HepG2 (cell line): ENCODE measurements around the gene TROAP. TPM values are rescaled to one million over a fixed set of nuclear protein-coding genes. Genes with fewer than 3 reads are reported as not detected.

Source experiments
- CREB3 ChIP-seq: sonication (generic); formaldehyde crosslinking; IDR thresholded peaks from 2 replicates; pipeline ENCODE4 v1.5.0; 2020; ENCODE audit warnings: missing genetic modification reagents
- HOXD1 ChIP-seq: sonication (generic); formaldehyde crosslinking; IDR thresholded peaks from 2 replicates; pipeline ENCODE4 v1.5.0; 2020; ENCODE audit warnings: missing genetic modification reagents
- IRF1 ChIP-seq: sonication (generic); formaldehyde crosslinking; IDR thresholded peaks from 2 replicates; pipeline ENCODE4 v1.4.0; 2020; ENCODE audit warnings: low read depth, mild to moderate bottlenecking, missing genetic modification reagents
- NCOA5 ChIP-seq: sonication (generic); formaldehyde crosslinking; IDR thresholded peaks from 2 replicates; pipeline ENCODE4 v1.4.0; 2020; ENCODE audit warnings: missing genetic modification reagents
- PHF20 ChIP-seq: sonication (generic); formaldehyde crosslinking; IDR thresholded peaks from 2 replicates; pipeline ENCODE4 v1.5.0; 2020; ENCODE audit warnings: mild to moderate bottlenecking, missing genetic modification reagents
- POGZ ChIP-seq: sonication (generic); formaldehyde crosslinking; IDR thresholded peaks from 2 replicates; pipeline ENCODE4 v1.4.0; 2020; ENCODE audit warnings: mild to moderate bottlenecking, missing genetic modification reagents
- PRDM15 ChIP-seq: sonication (generic); formaldehyde crosslinking; IDR thresholded peaks from 2 replicates; pipeline ENCODE4 v1.4.0; 2020; ENCODE audit warnings: missing genetic modification reagents
- PTBP1 ChIP-seq: fragments of 200-400 bp; formaldehyde crosslinking; IDR thresholded peaks from 2 replicates; pipeline ENCODE4 v1.6.1; 2018; ENCODE audit warnings: low read length, low read depth; ENCODE audit not compliant: poor library complexity, severe bottlenecking
- SCMH1 ChIP-seq: sonication (generic); formaldehyde crosslinking; IDR thresholded peaks from 2 replicates; pipeline ENCODE4 v1.9.0; 2021; ENCODE audit warnings: missing genetic modification reagents, mild to moderate bottlenecking, borderline replicate concordance
- SKI ChIP-seq: fragments of 450-650 bp; IDR thresholded peaks from one replicate; pipeline ENCODE4 v1.6.1; 2018; ENCODE audit warnings: mild to moderate bottlenecking; ENCODE audit not compliant: partially characterized antibody
- SOX6 ChIP-seq, 2 experiments: fragments of 450-650 bp in 1 of 2; sonication (generic) in 1 of 2; formaldehyde crosslinking in 1 of 2; IDR thresholded peaks; 2 replicates each; pipeline versions ENCODE4 v1.4.0 to v1.6.1; 2017 to 2020; ENCODE audit warnings: antibody characterized with exemption in 1 of 2, mild to moderate bottlenecking in 1 of 2, missing genetic modification reagents in 1 of 2
- SP5 ChIP-seq: IDR thresholded peaks from 2 replicates; pipeline ENCODE4 v1.6.1; 2016; ENCODE audit warnings: low read depth, borderline replicate concordance
- ZNF234 ChIP-seq: sonication (generic); formaldehyde crosslinking; conservative IDR thresholded peaks from 2 replicates; pipeline ENCODE4 v1.5.1; 2020; ENCODE audit warnings: mild to moderate bottlenecking, missing genetic modification reagents
- ZNF44 ChIP-seq: sonication (generic); formaldehyde crosslinking; IDR thresholded peaks from 2 replicates; pipeline ENCODE4 v1.5.1; 2020; ENCODE audit warnings: mild to moderate bottlenecking, missing genetic modification reagents
- ZNF570 ChIP-seq: sonication (generic); formaldehyde crosslinking; IDR thresholded peaks from 2 replicates; pipeline ENCODE4 v1.4.0; 2020; ENCODE audit warnings: mild to moderate bottlenecking, missing genetic modification reagents, borderline replicate concordance
- ZNF639 ChIP-seq: conservative IDR thresholded peaks from 2 replicates; pipeline ENCODE4 v1.6.1; 2018; ENCODE audit warnings: missing genetic modification reagents
- ZNF704 ChIP-seq: sonication (generic); formaldehyde crosslinking; IDR thresholded peaks from 2 replicates; pipeline ENCODE4 v1.8.1; 2023; ENCODE audit warnings: mild to moderate bottlenecking, inconsistent platforms, moderate library complexity, missing genetic modification reagents, borderline replicate concordance
- ZNF770 ChIP-seq: sonication (generic); formaldehyde crosslinking; IDR thresholded peaks from 2 replicates; pipeline ENCODE4 v1.5.0; 2020; ENCODE audit warnings: mild to moderate bottlenecking, missing genetic modification reagents
- polyA plus RNA-seq, 8 experiments: library from polyadenylated mRNA; depleted of rRNA in 3 of 8; stranded (reverse) in 7 of 8; unstranded in 1 of 8; fragments of >200 nt; fragmentation: Illumina TruSeq in 4 of 8; extraction: Trizol in 4 of 8; gene quantifications; 2 replicates each; pipeline versions ENCODE4 v1.2.1 to v1.2.3, GENCODE V29; 2011 to 2016; ENCODE audit warnings: low read depth in 4 of 8, missing spikeins in 1 of 8, mixed read lengths in 1 of 8; ENCODE audit not compliant: insufficient read depth in 1 of 8
- total RNA-seq, 5 experiments: library from RNA; depleted of rRNA; stranded (reverse); fragments of >200 nt; fragmentation: Illumina TruSeq; extraction: Trizol; gene quantifications; 2 replicates each; pipeline ENCODE4 v1.2.3, GENCODE V29; 2016; ENCODE audit warnings: low read depth in 1 of 5

The TROAP gene
- total and polyA plus RNA-seq, 2 of the 13 experiments (the other 11 are each of a cell fraction or from before 2014, with no cell fraction given), result 22.5 to 30.9 TPM

- no peak for TF ChIP-seq SP5
- no peak for TF ChIP-seq SKI
- no peak for TF ChIP-seq IRF1
- TF ChIP-seq CREB3 (CRISPR knock-in tag), result no peak
- no peak for TF ChIP-seq ZNF570 (CRISPR knock-in tag)
- TF ChIP-seq PHF20 (CRISPR knock-in tag), result peak; percentile 57; the same call in 1 of the 2 replicates
- no peak for TF ChIP-seq SCMH1 (CRISPR knock-in tag)
- peak; percentile 47; the same call in 1 of the 2 replicates for TF ChIP-seq ZNF704 (CRISPR knock-in tag)
- peak; percentile 88 for TF ChIP-seq ZNF770 (CRISPR knock-in tag)
- TF ChIP-seq ZNF234, result no peak
- 0 out of 2 replicates have a peak, but pooled peaks have one; percentile 55 for TF ChIP-seq ZNF44 (CRISPR knock-in tag)
- no peak for TF ChIP-seq NCOA5
- TF ChIP-seq HOXD1, result no peak
- TF ChIP-seq PTBP1, result peak; percentile 12
- no peak for TF ChIP-seq SOX6 (IDR thresholded peaks at IDR 0.05)
- 0 out of 2 replicates have a peak, but pooled peaks have one; percentile 8 for TF ChIP-seq SOX6 (CRISPR knock-in tag; IDR thresholded peaks at IDR 0.05)
- TF ChIP-seq PRDM15 (CRISPR knock-in tag), result no peak
- TF ChIP-seq ZNF639 (CRISPR knock-in tag), result 0 out of 2 replicates have a peak, but pooled peaks have one; percentile 14
- TF ChIP-seq POGZ (CRISPR knock-in tag), result peak; percentile 92
Observed at GRCh38 chr12:49322708-49323523, at the start of gene TROAP (continued).
